ENCODE results near the gene HES6.

DNA sequence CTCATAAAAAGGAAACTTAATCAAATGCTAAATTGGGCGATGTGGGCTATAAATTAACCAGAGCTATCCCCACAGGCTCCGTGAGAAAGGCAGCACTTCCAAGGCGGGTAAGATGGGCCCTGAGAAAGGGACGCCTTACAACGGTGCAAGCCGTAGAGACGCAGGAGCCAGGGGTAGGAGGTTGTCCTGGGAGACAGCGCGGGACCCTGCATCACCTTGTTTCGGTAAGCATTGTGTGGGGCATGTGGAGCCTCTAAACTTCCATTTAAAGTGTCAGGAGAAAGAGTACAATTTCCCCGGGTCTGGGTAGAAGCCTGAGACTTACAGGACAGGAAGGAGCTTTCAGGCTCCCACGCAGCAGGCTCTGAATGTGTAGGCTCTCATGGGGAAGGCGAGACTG, 49.7 kb upstream of the HES6 start:
- TF ChIP-seq POLR2AphosphoS5 (IDR thresholded peaks at IDR 0.05) (no peak), CTCF (IDR thresholded peaks at IDR 0.05) (no peak), EP300 (IDR thresholded peaks at IDR 0.05; ENCODE audit: low read depth) (no peak)
